NCI-H774 (cell line): ENCODE data around the gene TCTN3.
A peak's percentile ranks its signal among the peaks of the same experiment; 100 is the strongest.
"Not testable (repeated sequence)": the region's sequence is repeated elsewhere in the genome, so short reads cannot be mapped to it uniquely, and the experiment has no call there.

ENCODE experiments used
- DNase-seq: peaks from one replicate; lab custom pipeline; 2025; lab: John Stamatoyannopoulos, UW

The TCTN3 gene

DNA sequence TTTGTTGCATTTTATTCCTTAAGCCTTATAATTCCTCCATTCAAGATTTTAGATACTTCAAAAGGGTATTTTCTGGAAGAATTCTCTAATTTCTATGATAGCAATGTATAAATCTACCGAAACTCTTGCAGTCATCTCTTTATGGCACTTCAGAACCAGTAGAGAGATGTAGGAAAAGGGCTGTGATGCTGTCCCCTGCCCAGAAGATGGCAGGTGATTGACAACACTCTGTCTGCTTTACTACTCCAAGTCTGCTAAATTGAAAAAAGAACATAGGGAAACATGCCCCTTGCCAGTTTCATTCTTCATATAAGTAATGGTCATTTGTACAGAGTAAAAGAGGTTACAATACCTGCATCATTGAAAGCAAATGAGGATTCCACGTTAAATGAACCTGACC lies 5.1 kb downstream of the TCTN3 start:
- no peak for DNase-seq

DNA sequence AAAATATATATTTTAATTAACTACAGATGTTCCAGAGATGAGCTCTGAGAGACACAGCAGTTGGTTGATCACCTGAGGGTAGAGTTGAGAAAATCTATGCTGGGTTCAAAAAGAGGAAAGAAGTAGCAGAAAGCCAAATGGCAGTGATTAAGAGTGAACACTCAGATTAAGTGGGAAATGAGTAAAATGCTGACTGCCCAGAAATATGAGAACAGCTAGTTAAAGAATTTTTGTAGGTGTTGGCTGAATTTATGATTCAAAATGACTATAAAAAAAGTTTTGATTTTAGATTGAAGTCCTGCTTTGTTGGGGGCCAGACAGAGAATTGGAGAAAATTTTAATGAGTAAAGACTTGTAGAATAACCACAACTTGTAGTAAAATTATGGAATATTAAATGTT lies 9.8 kb downstream of the TCTN3 start:
- DNase-seq: no peak

GRCh38 chr10:95675403-95676116 lies 18.2 kb downstream of the TCTN3 start:
- DNase-seq: no peak

DNA sequence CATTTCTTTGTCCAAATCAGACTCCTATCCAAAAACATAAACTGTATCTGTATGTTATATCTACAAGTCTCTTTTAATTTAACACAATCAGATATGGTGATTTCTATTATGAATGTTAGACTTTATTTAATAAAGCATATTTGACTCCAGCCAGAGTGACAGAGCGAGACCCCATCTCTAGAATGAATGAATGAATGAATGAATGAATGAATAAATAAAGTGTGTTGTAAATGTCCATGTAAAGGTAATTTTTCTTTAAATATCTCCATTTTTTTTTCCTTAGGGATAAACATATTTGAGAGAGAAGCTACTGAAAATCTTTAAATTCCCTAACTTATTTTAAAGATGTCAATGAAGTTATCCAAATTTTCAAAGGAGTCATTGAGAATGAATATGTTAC lies 19.1 kb downstream of the TCTN3 start:
- DNase-seq: no peak

DNA sequence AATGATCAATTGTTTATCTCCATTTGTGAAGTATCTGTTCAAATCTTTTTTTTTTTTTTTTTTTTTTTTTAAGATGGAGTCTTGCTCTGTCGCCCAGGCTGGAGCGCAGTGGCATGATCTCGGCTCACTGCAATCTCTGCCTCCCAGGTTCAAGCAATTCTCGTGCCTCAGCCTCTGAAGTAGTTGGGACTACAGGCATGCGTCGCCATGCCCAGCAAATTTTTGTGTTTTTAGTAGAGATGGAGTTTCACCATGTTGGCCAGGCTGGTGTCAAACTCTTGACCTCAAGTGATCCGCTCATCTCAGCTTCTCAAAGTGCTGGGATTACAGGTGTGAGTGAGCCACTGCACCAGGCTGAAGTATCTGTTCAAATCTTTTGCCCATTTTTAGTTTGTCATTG lies 21.1 kb downstream of the TCTN3 start:
- not testable (repeated sequence) for DNase-seq

- no peak for DNase-seq
Measured at GRCh38 chr10:95664543-95664942, 29.2 kb downstream of the TCTN3 start.

GRCh38 chr10:95663496-95663895 lies 30.2 kb downstream of the TCTN3 start:
- no peak for DNase-seq

GRCh38 chr10:95661818-95662217 lies 31.9 kb downstream of the TCTN3 start:
- DNase-seq: no peak

DNA sequence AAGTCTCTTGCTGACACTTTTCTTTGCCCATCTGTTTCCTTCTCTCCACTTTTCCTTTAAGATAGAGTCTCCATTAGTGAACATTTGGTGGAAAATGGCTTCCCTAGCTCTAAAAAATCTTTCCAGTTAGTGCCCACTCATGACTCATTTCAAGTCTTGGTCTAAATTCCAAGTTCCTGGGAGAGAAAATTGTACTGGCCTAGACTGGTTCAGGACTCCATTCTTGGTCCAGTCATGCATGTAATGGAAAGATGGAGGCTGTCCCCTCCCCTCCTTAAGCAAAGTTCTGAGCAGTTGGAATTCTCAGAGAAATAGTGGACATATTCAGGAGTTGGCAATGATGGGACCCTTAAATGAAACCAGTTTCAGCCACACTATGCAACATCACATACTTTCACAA lies 33.4 kb downstream of the TCTN3 start:
- no peak for DNase-seq

DNA sequence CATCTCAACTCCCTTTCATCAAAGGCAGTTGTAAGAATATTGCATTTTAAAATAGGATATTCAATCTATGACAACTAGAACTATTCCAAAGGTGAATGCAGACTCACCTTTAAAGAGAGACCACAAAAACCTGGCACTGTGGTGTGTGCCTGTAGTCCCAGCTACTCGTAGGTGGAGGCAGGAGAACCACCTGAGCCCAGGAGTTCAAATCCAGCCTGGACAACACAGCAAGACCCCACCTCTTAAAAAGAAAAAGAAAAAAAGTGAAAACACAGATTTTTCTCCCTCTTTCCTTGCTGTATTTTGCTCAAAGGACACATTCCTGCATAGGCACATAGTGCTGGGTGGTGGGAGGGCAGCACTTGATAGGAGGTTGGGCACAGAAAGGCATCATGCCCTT lies 36.5 kb downstream of the TCTN3 start:
- no peak for DNase-seq

GRCh38 chr10:95656291-95657164 lies 37.2 kb downstream of the TCTN3 start, which contains the start of gene ALDH18A1:
ALDH18A1 (minus strand) TSS chr10:95656711; CDS start chr10:95653377, 3,334 bp downstream.
- DNase-seq: peak; percentile 20

DNA sequence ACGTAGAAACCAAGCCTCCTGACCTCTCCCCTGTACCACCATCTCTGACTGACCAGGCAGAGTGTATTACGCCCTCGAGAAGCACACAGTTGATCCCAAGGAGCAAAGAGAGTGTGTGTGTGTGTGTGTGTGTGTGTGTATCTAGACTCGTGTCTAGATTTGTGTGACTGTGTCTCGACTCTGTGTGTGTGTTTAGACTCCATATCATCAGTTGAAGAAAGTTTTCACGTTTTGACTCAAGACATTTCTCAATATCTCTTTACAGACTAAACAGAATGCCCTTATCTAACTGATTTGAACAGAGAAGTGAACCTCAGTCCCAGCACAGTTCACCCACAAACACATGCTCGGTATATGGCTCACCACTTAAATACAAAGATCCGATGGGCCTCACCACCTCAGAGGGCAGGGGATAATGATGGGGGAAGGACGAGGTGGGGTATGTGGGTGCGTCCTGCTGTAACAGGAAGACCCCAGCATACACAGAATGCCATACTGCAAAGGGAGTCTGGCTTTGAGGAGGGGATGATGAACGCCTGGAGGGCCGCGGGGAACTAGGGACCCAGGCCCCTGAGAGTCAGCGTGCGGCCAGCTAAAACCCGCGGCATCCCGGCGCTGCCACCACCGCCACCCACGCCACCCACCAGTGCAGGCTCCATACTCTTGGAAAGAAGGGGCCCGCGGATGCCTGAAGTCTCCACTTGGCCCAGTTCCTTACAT lies 38.0 kb downstream of the TCTN3 start:
- DNase-seq: no peak

- DNase-seq: no peak
Measured at GRCh38 chr10:95653895-95654294, 39.8 kb downstream of the TCTN3 start.

- no peak for DNase-seq
Measured at GRCh38 chr10:95651346-95652060, 42.2 kb downstream of the TCTN3 start.

DNA sequence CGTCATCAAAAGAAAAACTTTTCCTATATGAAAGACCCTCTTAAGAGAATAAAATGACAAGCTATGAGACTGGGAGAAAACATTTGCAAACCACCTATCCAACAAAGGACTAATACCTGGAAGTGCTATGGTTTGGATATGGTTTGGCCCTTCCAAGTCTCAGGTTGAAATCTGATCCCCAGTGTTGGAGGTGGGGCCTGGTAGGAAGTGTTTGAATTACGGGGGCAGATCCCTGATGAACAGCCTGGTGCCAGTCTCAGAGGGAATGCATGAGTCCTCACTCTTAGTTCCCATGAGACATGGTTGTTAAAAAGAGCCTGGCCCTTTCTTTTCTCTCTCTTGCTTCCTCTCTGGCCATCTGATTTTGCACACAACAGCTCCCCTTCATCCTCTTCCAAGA lies 43.5 kb downstream of the TCTN3 start:
- DNase-seq: no peak

- no peak for DNase-seq
Measured at GRCh38 chr10:95648138-95648537, 45.6 kb downstream of the TCTN3 start.

DNA sequence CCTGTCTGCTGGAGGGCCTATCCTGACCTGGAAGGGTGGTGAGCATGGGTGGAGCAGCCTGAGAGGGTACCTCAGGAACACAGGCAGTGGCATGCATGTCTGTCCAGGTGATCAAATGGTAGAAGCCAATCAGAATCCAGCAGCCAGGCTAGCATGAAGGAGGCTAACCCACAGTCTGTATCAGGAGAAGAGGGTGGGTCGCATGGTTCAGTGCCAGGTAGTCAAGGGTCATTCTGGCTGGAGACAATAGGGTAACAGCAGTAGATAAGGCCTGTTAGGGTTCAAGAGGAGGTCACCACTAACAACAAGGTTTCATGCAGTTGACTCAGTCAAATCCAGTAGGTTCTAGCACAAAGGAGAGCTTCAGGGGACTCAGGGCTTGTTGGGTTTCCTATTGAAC lies 47.6 kb downstream of the TCTN3 start:
- no peak for DNase-seq

DNA sequence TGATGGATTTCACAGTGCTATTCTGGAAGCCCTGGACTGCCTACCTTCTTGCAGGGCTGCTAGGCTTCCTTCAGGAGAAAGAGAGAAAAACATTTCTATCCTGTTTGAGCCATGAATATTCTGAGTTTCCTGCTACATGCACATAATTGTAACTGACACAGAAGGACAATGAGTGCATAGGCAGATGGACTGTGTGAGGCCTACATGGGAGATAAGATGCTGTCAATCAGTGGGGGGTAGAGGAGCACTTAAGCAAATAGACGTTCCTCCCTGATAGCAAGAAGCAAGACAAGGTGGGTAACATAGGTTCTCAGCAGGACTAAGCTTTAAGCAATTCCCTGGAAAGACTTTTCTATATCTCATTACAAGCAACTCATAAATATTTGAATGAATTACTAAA lies 48.8 kb downstream of the TCTN3 start:
- DNase-seq: no peak

GRCh38 chr10:95640891-95641315 lies 52.8 kb downstream of the TCTN3 start:
- no peak for DNase-seq

DNA sequence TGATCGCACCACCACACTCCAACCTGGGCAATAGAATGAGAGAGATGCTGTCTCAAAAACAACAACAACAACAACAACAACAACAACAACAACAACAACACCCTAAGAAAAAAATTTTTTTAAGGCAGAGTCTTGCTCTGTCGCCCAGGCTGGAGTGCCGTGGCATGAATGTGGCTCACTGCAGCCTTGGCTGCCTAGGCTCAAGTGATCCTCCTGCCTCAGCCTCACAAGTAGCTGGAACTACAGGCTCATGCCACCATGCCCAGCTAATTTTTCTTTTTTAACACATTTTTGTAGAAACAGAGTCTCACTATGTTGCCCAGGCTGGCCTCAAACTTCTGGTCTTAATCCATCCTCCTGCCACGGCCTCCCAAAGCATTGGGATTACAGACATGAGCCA lies 55.8 kb downstream of the TCTN3 start:
- no peak for DNase-seq

DNA sequence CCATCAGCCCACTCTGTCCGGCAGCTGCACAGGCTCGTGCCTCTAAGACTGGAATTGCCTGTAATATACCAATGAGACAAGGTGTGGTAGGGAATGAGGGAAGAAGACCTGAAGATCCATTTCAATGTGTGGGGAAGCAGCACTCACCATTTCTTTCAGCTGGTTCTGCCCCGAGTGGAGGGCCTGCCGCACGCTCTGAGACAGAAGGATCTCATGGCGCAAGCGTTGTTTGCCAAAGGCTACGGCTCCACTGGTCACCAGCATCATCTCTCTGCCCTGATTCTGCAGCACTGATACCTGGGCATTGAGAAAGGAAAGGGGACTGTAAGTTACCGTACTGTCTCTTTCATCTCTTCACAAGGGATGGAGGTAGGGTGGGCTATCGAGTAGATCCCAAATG lies 56.6 kb downstream of the TCTN3 start:
- DNase-seq: no peak

DNA sequence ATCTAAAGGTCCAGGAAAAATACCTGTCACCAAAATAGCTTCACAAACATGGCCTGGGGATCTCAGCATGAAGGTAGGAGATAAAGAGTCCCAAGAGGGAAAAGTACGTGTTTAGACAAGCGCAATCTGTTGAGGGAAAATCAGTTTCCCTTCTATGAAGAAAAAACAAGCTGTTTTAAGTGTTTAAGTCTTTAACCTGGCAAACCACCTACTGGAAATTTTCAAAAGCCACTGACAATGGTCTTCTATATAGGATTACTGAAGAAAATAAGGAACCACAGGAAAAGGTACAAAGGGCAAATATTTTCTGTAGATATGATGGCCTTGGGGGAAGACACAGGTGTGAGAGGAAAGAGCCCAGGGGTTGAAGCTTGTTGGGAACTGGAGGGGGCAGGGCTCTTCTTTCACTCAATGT lies 58.4 kb downstream of the TCTN3 start:
- DNase-seq: no peak
